ENCODE data around the gene KATNAL2.

- TF ChIP-seq TARDBP (IDR thresholded peaks at IDR 0.05) (no peak), BHLHE40 (IDR thresholded peaks at IDR 0.05; ENCODE audit: borderline replicate concordance) (no peak), SP1 (IDR thresholded peaks at IDR 0.05) (no peak), ELF4 (IDR thresholded peaks at IDR 0.05) (no peak), FOXM1 (IDR thresholded peaks at IDR 0.05; ENCODE audit: borderline replicate concordance) (no peak), FOXK2 (IDR thresholded peaks at IDR 0.05) (no peak)
These were observed 115.5 kb downstream of the KATNAL2 start for GRCh38 chr18:47032945-47033344.
